Mesenchymal stem cell (in vitro differentiated cells and primary cell): ENCODE data around the gene OTOG.

Experiments
- DNase-seq: peaks from one replicate; pipeline ENCODE4 v3.0.0-alpha.2; 2013
- H2AFZ ChIP-seq: one replicate; pipeline ENCODE4 v1.6.1; 2013; ENCODE audit warnings: low read depth, mild to moderate bottlenecking, control low read depth, inconsistent platforms, low read length, moderate library complexity
- H2AK5ac ChIP-seq: 2 replicates; pipeline ENCODE4 v1.6.1; 2013; ENCODE audit warnings: low read length, moderate library complexity, mild to moderate bottlenecking, inconsistent platforms; ENCODE audit not compliant: severe bottlenecking
- H2BK120ac ChIP-seq: one replicate; pipeline ENCODE4 v1.6.1; 2013; ENCODE audit warnings: low read depth, mild to moderate bottlenecking, inconsistent platforms, low read length, moderate library complexity
- H2BK12ac ChIP-seq, 2 experiments: one replicate each; pipeline ENCODE4 v1.6.1; 2013; ENCODE audit warnings: inconsistent platforms in 2 of 2, low read length in 2 of 2, mild to moderate bottlenecking in 2 of 2, moderate library complexity in 2 of 2, control low read depth in 1 of 2
- H2BK15ac ChIP-seq: one replicate; pipeline ENCODE4 v1.6.1; 2013; ENCODE audit warnings: mild to moderate bottlenecking, low read depth, inconsistent platforms; ENCODE audit not compliant: poor library complexity, severe bottlenecking
- H2BK5ac ChIP-seq: 2 replicates; pipeline ENCODE4 v1.6.1; 2013; ENCODE audit warnings: low read depth, mild to moderate bottlenecking, low read length, control low read depth, inconsistent platforms; ENCODE audit not compliant: poor library complexity, severe bottlenecking
- H3K14ac ChIP-seq, 2 experiments: one replicate each; pipeline ENCODE4 v1.6.1; 2013; ENCODE audit warnings: inconsistent platforms in 2 of 2, low read length in 2 of 2, control low read depth in 1 of 2, mild to moderate bottlenecking in 1 of 2, moderate library complexity in 1 of 2
- H3K18ac ChIP-seq, 2 experiments: one replicate each; pipeline ENCODE4 v1.6.1; 2013; ENCODE audit warnings: inconsistent platforms in 2 of 2, low read length in 2 of 2, control low read depth in 1 of 2, low read depth in 1 of 2, mild to moderate bottlenecking in 1 of 2
- H3K23ac ChIP-seq, 2 experiments: one replicate each; pipeline ENCODE4 v1.6.1; 2013; ENCODE audit warnings: inconsistent platforms in 2 of 2, low read length in 2 of 2, mild to moderate bottlenecking in 2 of 2, moderate library complexity in 2 of 2, control low read depth in 1 of 2
- H3K27ac ChIP-seq: 2 replicates; pipeline ENCODE4 v1.5.1; 2013; ENCODE audit warnings: mild to moderate bottlenecking, moderate library complexity, low read length, control low read depth, inconsistent platforms; ENCODE audit not compliant: poor library complexity, severe bottlenecking
- H3K27me3 ChIP-seq, 2 experiments: 2 replicates each; pipeline versions ENCODE4 v1.6.1 to v1.7.0; 2013; ENCODE audit warnings: low read length in 2 of 2, mild to moderate bottlenecking in 2 of 2, moderate library complexity in 2 of 2, control low read depth in 1 of 2, inconsistent platforms in 1 of 2; ENCODE audit not compliant: control insufficient read depth in 1 of 2, insufficient read depth in 1 of 2
- H3K36me3 ChIP-seq, 2 experiments: 2 replicates each; pipeline versions ENCODE4 v1.6.1 to v1.7.0; 2013; ENCODE audit warnings: low read length in 2 of 2, control low read depth in 1 of 2, inconsistent platforms in 1 of 2, low read depth in 1 of 2, mild to moderate bottlenecking in 1 of 2; ENCODE audit not compliant: insufficient read depth in 2 of 2, control insufficient read depth in 1 of 2
- H3K4ac ChIP-seq, 2 experiments: one replicate each; pipeline ENCODE4 v1.6.1; 2013; ENCODE audit warnings: inconsistent platforms in 2 of 2, low read length in 2 of 2, mild to moderate bottlenecking in 2 of 2, moderate library complexity in 2 of 2, control low read depth in 1 of 2, low read depth in 1 of 2
- H3K4me1 ChIP-seq: 2 replicates; pipeline ENCODE4 v1.6.1; 2013; ENCODE audit warnings: low read depth, low read length, control low read depth; ENCODE audit not compliant: control insufficient read depth, insufficient read depth
- H3K4me2 ChIP-seq: 2 replicates; pipeline ENCODE4 v1.6.1; 2013; ENCODE audit warnings: low read length, mild to moderate bottlenecking, inconsistent platforms; ENCODE audit not compliant: poor library complexity, severe bottlenecking
- H3K4me3 ChIP-seq, 2 experiments: 2 replicates each; pipeline versions ENCODE4 v1.5.1 to v1.7.0; 2013; ENCODE audit warnings: low read length in 2 of 2, mild to moderate bottlenecking in 2 of 2, control low read depth in 1 of 2, low read depth in 1 of 2; ENCODE audit not compliant: insufficient read depth in 1 of 2
- H3K79me1 ChIP-seq: replicated peaks from 2 replicates; pipeline ENCODE4 v1.6.1; 2013; ENCODE audit warnings: mild to moderate bottlenecking, control low read depth, low read length, inconsistent platforms; ENCODE audit not compliant: poor library complexity, severe bottlenecking
- H3K9ac ChIP-seq: 2 replicates; pipeline ENCODE4 v1.7.0; 2013; ENCODE audit warnings: mild to moderate bottlenecking, low read length, moderate library complexity
- H3K9me3 ChIP-seq: 2 replicates; pipeline ENCODE4 v1.7.0; 2013; ENCODE audit warnings: mild to moderate bottlenecking, low read length; ENCODE audit not compliant: control insufficient read depth
- H4K8ac ChIP-seq: one replicate; pipeline ENCODE4 v1.6.1; 2013; ENCODE audit warnings: inconsistent platforms, mild to moderate bottlenecking, low read length, moderate library complexity
- H4K91ac ChIP-seq: one replicate; pipeline ENCODE4 v1.6.1; 2013; ENCODE audit warnings: mild to moderate bottlenecking, low read length, inconsistent platforms
- WGBS: methylation state at CpG from one replicate; pipeline ENCODE4 v1.1.7; 2013; ENCODE audit warnings: mixed read lengths; 5-methylcytosine and 5-hydroxymethylcytosine counted together

The OTOG gene

DNA sequence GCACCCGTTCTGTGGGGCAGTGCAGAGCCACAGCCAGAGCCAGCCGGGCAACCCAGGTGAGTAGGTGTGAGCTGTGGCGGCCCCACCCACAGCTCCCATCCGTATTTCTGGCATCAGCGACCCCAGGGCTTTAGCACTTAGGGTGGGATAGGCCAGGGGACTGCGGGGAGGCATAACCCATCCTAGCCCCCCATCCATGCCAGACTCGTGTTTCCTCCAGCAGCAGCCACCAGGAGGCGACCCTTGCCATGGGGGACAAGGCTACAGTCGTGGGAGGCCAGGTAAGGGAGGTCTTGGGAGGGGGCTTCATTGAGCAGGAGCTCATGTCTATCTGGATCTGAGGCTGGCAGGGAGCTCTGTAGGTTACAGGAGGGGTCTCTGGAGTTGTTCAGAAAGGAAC is 873 bp downstream of the OTOG start:
- Histone ChIP-seq H3K4me3 (no peak overlapping the region), H2BK120ac (no peak overlapping the region), H3K9me3 (no peaks in the 10 kb centered on the region), H3K27me3 (peaks cover 29 to 76% of the 10 kb centered on the region in 2 experiments), H2AK5ac (no peak overlapping the region), H2BK5ac (no peak overlapping the region), H3K79me1 (no peaks in the 10 kb centered on the region), H3K9ac (no peak overlapping the region), H3K18ac (no peak overlapping the region), H3K27ac (no peak overlapping the region), H4K8ac (no peak overlapping the region), H3K23ac (no peak overlapping the region), H3K4me2 (no peak overlapping the region), H3K4ac (no peak overlapping the region), H4K91ac (no peak overlapping the region), H3K36me3 (no peaks in the 10 kb centered on the region), H3K14ac (no peak overlapping the region), H2AFZ (no peak overlapping the region), H2BK15ac (no peak overlapping the region), H2BK12ac (no peak overlapping the region), H3K4me1 (peaks cover 3% of the 10 kb centered on the region)
- no peak for DNase-seq
- 44% methylated on average over 9 of the region's 9 CpGs for WGBS

DNA sequence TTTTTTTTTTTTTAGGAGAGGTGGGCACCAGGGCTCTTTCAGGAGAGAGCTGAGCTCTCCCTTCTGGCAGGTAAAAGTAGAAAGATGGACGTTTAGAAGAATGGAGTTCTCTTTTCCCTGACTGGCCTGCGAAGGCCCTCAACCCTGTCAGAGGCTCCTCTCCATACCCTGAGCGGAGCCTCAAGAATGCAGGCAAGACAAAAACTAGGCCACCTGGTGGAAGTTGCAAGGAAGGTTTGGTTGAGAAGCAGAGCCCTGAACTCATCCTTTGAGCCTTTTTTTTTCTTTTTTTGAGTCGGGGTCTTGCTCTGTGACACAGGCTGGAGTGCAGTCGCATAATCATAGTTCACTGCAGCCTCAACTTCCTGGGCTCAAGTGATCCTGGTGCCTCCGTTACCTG is 1.4 kb downstream of the OTOG start:
- H4K91ac ChIP-seq = no peak overlapping the region
- H3K27me3 ChIP-seq = peaks cover 24 to 74% of the 10 kb centered on the region in 2 experiments
- H3K18ac ChIP-seq = no peak overlapping the region
- H3K9ac ChIP-seq = no peak overlapping the region
- H3K4me3 ChIP-seq = no peak overlapping the region
- H2BK5ac ChIP-seq = no peak overlapping the region
- H3K36me3 ChIP-seq = no peaks in the 10 kb centered on the region
- H3K23ac ChIP-seq = no peak overlapping the region
- no peak overlapping the region for H4K8ac ChIP-seq
- H2BK15ac ChIP-seq = no peak overlapping the region
- H3K9me3 ChIP-seq = no peaks in the 10 kb centered on the region
- no peak overlapping the region for H2AFZ ChIP-seq
- DNase-seq = no peak
- H2BK12ac ChIP-seq = no peak overlapping the region
- no peak overlapping the region for H3K14ac ChIP-seq
- no peak overlapping the region for H2BK120ac ChIP-seq
- H3K79me1 ChIP-seq = no peaks in the 10 kb centered on the region
- H3K4me2 ChIP-seq = no peak overlapping the region
- WGBS = 61% methylated on average over 6 of the region's 6 CpGs
- H3K4me1 ChIP-seq = peaks cover 3% of the 10 kb centered on the region
- H3K4ac ChIP-seq = no peak overlapping the region
- H3K27ac ChIP-seq = no peak overlapping the region
- H2AK5ac ChIP-seq = no peak overlapping the region

DNA sequence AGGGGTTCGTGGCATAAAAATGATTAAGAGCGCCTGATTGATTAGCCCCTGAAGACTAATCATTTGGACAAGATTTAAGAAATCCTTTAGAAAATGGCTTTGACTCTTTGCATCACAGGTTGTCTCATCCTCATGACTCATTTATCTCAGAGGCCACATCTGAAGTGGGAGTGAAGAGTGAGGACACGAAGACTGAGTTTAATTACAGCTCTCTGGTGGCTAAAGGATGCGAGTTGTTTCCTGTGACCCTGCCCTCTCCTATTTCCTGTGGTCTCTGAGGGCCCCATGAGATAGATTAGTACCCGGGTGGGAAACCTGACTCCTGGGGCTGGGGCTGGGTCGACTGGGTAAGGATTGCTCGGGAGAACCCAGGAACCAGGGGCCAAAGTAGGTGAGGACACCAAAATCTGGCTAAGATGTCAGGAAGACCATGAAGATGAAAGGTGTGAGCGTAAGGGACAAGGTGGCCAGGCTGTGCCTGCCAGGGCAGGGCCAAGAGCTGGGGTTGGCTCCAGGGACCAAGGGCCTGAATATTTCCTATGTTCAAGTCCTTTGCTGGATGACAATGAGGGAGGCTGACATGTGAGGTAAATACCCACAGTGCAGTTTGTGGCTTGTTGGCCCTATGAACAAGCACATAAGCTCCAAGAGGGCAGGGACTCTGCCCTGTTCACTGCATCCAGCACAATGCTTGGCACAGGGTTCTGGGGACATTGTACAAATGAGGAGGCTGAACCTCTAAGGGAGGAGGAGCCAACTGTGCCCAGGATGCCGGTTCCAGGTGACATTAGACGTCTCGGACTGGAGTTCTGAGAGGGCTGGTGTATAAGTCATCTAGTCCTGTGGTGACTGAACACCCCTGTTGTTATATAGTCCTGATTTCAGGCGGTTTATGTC is 3.6 kb downstream of the OTOG start:
- no peaks in the 10 kb centered on the region for H3K4me1 ChIP-seq
- no peak overlapping the region for H2BK120ac ChIP-seq
- H3K4me3 ChIP-seq = no peak overlapping the region
- H3K4ac ChIP-seq = no peak overlapping the region
- H3K79me1 ChIP-seq = no peaks in the 10 kb centered on the region
- H3K23ac ChIP-seq = no peak overlapping the region
- no peak overlapping the region for H4K91ac ChIP-seq
- no peak overlapping the region for H3K18ac ChIP-seq
- H2AFZ ChIP-seq = no peak overlapping the region
- no peak overlapping the region for H2AK5ac ChIP-seq
- no peak overlapping the region for H2BK5ac ChIP-seq
- H3K9ac ChIP-seq = no peak overlapping the region
- H3K36me3 ChIP-seq = no peaks in the 10 kb centered on the region
- H3K9me3 ChIP-seq = no peaks in the 10 kb centered on the region
- H4K8ac ChIP-seq = no peak overlapping the region
- WGBS = 49% methylated on average over 12 of the region's 12 CpGs
- H2BK15ac ChIP-seq = no peak overlapping the region
- peaks cover 16 to 79% of the 10 kb centered on the region in 2 experiments for H3K27me3 ChIP-seq
- DNase-seq = peak; percentile 3
- H2BK12ac ChIP-seq = no peak overlapping the region
- no peak overlapping the region for H3K4me2 ChIP-seq
- H3K27ac ChIP-seq = no peak overlapping the region
- H3K14ac ChIP-seq = no peak overlapping the region

DNA sequence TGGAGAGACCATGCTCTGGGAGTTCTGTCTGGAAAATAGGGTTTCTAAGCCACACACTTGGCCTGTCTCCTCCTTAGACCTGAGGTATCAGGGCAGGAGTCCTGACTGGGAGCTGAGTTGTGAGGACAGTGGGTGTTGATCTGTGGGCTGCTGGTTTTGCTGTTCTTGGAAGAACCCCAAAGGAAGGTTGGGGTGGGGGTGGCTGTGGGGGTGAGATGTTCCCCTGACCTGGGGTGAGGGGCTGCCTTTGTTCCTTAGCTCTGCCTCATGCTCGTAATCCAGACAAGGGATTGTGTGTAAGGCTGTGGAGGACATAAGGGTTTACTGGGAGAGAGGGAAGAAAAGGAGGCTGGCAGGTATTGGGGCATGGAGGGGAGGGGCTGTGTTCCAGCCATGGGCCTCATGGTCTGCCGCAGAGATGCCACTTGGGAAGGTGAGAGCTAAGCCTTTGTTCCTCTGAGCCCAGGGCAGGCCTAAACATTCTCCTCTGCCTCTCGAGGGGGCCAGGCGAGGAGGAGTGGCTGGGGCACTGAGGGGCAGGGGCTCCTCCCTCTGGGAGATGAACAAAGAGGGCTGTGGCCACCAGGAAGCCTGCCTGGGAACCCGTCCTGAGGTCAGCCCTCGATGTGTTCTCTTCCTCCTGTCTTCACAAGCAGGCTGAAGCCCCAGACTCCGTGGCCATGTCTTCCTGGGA is 4.4 kb downstream of the OTOG start:
- Histone ChIP-seq H3K14ac (no peak overlapping the region), H3K79me1 (no peaks in the 10 kb centered on the region), H2BK12ac (no peak overlapping the region), H3K9ac (no peak overlapping the region), H2AK5ac (no peak overlapping the region), H4K8ac (no peak overlapping the region), H3K4ac (no peak overlapping the region), H3K18ac (no peak overlapping the region), H2AFZ (no peak overlapping the region), H3K4me1 (no peaks in the 10 kb centered on the region), H3K36me3 (no peaks in the 10 kb centered on the region), H3K4me2 (no peak overlapping the region), H4K91ac (no peak overlapping the region), H3K27ac (no peak overlapping the region), H3K23ac (no peak overlapping the region), H2BK120ac (no peak overlapping the region), H3K9me3 (no peaks in the 10 kb centered on the region), H2BK5ac (no peak overlapping the region), H3K27me3 (peaks cover 19 to 79% of the 10 kb centered on the region in 2 experiments), H3K4me3 (no peak overlapping the region), H2BK15ac (no peak overlapping the region)
- WGBS = 61% methylated on average over 7 of the region's 7 CpGs
- no peak for DNase-seq
